Liver (tissue), 3 donors: ENCODE results near the gene EGFR.

Source experiments
- ATF3 ChIP-seq: IDR thresholded peaks from 2 replicates; pipeline ENCODE4 v1.6.1; 2016; ENCODE audit warnings: antibody characterized with exemption
- CTCF ChIP-seq: fragments of 150-350 bp; IDR thresholded peaks from 2 replicates; pipeline ENCODE4 v1.5.1; 2017; ENCODE audit warnings: improper control_type of control experiment, low read depth, low read length; ENCODE audit not compliant: missing input control
- JUND ChIP-seq, 2 donors: IDR thresholded peaks; 2 replicates each; pipeline ENCODE4 v1.6.1; 2016; ENCODE audit warnings: antibody characterized with exemption in 2 of 2
- MAX ChIP-seq: IDR thresholded peaks from 2 replicates; pipeline ENCODE4 v1.6.1; 2016; ENCODE audit warnings: antibody characterized with exemption
- RAD21 ChIP-seq, 2 donors: IDR thresholded peaks; 2 replicates each; pipeline ENCODE4 v1.6.1; 2016; ENCODE audit warnings: antibody characterized with exemption in 2 of 2, mild to moderate bottlenecking in 2 of 2
- REST ChIP-seq: IDR thresholded peaks from 2 replicates; pipeline ENCODE4 v1.6.1; 2016; ENCODE audit warnings: antibody characterized with exemption, mild to moderate bottlenecking
- SP1 ChIP-seq: IDR thresholded peaks from 2 replicates; pipeline ENCODE4 v1.6.1; 2018; ENCODE audit warnings: antibody characterized with exemption, mild to moderate bottlenecking
- TAF1 ChIP-seq: conservative IDR thresholded peaks from 2 replicates; pipeline ENCODE4 v1.6.1; 2016; ENCODE audit warnings: antibody characterized with exemption, mild to moderate bottlenecking
- donor health status: healthy.
- donor health status: healthy.

GRCh38 chr7:55165176-55165861, 146.5 kb downstream of the EGFR start:
- TF ChIP-seq CTCF: no peak
- TF ChIP-seq REST: no peak
- TF ChIP-seq TAF1: no peak
- no peak for TF ChIP-seq ATF3
- no peak for TF ChIP-seq RAD21 (IDR thresholded peaks at IDR 0.05)
- no peak for TF ChIP-seq MAX
- TF ChIP-seq JUND (IDR thresholded peaks at IDR 0.05): no peak
- no peak for TF ChIP-seq SP1
